GM12873 (cell line): ENCODE measurements around the gene MMP25.

Experiments used
- CTCF ChIP-seq: IDR thresholded peaks from 2 replicates; pipeline ENCODE4 v1.5.1; 2012; ENCODE audit warnings: low read depth, mild to moderate bottlenecking, moderate library complexity, low read length, control low read depth; ENCODE audit not compliant: insufficient read depth; ENCODE audit errors: missing control alignments

MMP25 gene

GRCh38 chr16:3047387-3047720, 993 bp downstream of the MMP25 start:
- TF ChIP-seq CTCF: no peak

- no peak for TF ChIP-seq CTCF
Observed at GRCh38 chr16:3049921-3050481, 3.6 kb downstream of the MMP25 start.

DNA sequence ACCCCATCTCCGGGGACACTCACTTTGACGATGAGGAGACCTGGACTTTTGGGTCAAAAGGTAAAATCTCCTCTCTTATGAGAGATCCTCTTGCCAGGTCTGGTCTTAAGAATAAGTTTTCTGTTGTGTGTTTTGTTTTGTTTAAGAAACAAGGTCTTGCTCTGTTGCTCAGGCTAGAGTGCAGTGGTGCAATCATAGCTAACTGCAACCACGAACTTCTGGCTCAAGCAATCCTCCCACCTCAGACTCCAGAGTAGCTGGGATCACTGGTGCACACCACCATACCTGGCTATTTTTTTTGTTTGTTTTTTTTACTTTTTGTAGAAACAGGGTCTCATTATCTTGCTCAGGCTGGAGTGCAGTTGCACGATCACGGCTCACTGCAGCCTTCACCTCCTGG, 4.1 kb downstream of the MMP25 start:
- TF ChIP-seq CTCF: no peak

- no peak for TF ChIP-seq CTCF
Observed at GRCh38 chr16:3051009-3051408, 4.6 kb downstream of the MMP25 start.

DNA sequence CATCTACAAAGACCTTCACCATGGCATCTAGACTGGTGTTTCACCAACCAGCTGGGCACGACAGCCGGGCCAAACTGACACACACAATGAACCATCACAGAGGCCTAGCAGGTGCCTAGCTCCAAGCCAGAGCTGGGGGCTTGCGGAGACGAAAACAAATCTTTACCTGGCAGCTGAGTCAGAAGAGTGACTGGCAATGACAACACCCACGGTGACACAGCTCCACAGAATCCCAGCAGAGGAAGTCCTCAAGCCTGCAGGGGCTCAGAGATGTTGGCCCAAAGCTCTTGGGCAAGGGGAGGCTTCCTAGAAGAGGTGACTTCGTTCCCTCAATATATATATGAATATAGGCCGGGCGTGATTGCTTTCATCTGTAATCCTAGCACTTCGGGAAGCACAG, 5.1 kb downstream of the MMP25 start:
- no peak for TF ChIP-seq CTCF

DNA sequence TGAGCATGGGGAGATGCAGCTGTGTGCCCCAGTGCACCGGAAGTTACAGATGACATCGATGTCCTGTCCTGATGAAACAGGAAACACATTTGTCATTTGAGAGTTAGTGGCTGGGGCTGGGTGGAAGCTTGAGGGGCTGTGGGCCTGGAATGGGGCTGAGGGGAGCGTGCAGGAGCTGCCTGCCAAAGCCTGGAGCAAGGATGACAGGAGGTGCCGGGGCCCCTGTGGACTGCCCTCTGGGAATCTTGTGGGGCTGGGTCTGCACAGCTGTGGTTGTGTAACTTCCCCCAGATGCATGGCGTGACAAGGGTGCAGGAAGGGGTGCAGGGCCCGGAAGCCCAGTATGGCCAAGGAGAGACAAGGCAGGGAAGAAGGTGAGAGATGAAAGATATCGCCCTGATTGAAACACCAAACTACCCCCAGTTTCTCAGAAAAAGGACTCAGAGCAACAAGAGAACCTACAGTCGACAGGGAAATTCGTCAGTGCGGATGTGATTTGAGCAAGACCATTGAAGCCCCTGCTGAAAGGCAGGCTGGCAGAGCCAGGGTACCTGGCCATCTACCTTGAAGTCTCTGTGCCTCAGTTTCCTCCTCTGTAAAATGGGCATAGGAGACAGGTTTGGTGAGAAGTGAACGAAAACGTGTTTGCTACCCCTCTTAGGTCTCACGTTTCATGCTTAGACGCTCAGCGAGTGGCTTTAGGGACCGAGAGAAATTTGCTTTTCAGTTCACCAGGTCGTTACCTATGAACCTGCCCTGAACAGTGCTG, 8.8 kb downstream of the MMP25 start:
- TF ChIP-seq CTCF: no peak

DNA sequence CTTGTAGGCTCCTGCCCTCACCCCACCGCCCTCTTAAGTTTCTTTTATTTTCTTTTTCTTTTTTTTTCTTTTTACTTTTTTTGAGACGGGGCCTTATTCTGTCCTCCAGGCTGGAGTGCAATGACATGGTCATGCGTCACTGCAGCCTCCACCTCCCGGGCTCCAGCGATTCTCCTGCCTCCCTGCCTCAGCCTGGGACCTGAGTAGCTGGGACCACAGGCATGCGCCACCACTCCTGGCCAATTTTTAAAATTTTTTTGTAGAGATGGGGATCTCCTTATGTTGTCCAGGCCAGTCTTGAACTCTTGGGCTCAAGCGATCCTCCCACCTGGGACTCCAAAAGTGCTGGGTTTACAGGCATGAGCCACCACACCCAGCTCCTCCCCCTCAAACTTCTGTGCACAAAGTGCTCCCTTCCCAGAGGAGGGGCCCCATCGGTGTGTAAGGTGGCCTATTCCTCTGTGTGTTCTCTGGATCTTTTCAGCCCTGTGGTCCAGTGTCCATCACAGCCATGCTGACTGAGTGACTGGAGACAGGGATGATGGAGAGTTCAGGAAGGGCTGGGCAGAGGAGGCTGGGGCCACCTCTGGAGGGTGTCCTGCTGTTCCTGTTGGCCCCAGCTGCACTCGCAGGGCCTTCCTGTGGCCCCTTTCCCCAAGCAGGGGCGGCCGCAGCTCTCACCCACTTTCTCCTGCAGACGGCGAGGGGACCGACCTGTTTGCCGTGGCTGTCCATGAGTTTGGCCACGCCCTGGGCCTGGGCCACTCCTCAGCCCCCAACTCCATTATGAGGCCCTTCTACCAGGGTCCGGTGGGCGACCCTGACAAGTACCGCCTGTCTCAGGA, 10.2 kb downstream of the MMP25 start:
- no peak for TF ChIP-seq CTCF
